Glomerular visceral epithelial cell (primary cell): ENCODE results near the gene ZFP36L2.
A peak's percentile ranks its signal among the peaks of the same experiment; 100 is the strongest.

Source experiments
- DNase-seq: peaks from one replicate; pipeline ENCODE4 v3.0.0-alpha.2; 2016; ENCODE audit errors: extremely low spot score

ZFP36L2 gene, protein sequence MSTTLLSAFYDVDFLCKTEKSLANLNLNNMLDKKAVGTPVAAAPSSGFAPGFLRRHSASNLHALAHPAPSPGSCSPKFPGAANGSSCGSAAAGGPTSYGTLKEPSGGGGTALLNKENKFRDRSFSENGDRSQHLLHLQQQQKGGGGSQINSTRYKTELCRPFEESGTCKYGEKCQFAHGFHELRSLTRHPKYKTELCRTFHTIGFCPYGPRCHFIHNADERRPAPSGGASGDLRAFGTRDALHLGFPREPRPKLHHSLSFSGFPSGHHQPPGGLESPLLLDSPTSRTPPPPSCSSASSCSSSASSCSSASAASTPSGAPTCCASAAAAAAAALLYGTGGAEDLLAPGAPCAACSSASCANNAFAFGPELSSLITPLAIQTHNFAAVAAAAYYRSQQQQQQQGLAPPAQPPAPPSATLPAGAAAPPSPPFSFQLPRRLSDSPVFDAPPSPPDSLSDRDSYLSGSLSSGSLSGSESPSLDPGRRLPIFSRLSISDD

DNA sequence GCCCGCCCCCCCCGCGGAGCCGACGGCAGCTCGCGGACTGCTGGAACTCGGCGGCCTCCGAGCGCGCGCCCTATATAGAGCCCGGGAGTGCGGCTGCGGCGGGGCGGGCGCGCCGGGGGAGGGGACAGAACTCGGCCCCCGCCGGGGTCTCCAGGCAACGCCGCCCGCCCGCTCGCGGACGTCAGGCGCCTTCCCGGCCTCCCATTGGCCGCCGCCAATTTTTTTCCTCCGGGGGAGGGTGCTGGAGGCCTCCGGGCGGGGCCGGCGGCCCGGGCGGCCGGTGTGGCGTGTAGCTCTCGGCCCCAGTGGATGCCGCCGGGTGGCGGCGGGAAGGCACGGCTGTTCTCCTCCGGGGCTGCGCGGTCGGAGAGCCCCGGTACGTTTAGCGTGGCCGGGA is at the start of gene ZFP36L2:
Gene ZFP36L2, minus strand, starts transcription at position 49 of the 397 bp plus-strand sequence. CDS start 291 bp downstream, outside the sequence.
- DNase-seq: peak; percentile 93

GRCh38 chr2:43274721-43275120 is 48.3 kb upstream of the ZFP36L2 start:
- no peak for DNase-seq

DNA sequence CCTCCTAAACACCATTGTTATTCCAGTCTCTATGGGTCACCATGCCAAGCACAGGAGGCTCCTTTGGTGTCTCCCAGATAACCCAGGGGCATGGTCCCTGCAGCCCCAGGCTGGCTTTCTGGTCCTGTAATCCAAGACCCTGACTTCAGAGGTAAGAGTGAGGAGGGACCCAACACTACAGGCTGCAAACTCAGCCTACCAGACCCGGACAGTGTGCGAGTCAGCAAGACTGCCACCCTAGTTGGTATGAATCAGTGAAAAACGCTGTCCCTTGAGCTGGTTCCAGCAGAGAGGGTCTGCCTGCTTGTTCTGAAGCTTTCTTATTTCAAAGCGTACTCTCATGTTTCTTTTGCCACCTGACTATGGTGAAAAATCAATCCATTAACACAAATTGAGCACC is 47.6 kb upstream of the ZFP36L2 start:
- no peak for DNase-seq

DNA sequence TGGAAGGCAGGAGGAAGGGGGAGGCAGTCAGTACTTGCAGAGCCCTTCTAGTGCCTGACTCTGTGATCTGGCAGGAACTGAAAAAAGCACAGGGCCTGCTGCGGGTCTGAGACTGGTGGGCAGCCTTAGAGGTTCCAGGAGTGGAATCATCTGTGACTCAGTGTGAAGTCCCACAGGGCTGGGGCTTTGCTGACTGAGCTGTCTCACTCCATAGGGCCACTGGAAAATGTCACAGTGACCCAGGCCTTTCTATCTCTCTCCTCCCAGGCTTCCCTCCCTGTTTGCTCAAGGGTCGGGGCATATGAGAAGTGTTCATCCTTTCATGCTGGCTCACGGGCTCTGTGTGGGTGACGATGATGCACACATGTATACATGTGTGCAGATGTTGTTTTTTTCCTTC is 47.1 kb upstream of the ZFP36L2 start:
- no peak for DNase-seq

DNA sequence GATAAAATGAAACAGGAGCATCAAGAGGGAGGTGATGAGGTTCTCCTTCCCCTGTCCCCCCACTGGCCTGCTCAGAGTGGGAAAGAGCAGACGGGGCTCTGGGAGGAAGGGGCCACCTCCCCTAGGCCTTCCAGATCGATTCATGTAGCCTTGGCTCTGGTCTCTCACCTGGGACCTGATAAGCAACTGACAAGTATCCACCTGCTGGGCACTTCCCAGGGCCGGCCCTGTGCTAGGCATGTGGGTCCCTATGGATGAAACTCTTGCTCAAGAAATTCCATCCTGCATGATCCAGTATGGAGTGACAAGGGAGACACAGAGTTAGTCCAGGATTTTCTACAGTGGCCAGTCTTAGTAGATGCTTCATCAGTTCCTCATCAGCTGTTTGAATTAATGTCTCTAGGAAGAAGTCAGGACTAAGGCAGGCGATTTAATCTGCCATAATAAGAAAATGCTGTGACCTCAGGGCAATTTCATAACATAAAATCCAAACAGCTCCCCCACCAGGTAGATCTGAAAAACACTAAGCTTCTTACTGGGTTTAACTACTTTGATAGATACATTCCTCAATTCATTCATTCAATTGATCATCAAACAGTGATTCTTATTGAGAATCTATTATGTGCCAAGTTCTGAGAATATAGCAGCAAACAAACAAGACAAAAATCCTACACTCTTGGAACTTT is 44.7 kb upstream of the ZFP36L2 start:
- no peak for DNase-seq

DNA sequence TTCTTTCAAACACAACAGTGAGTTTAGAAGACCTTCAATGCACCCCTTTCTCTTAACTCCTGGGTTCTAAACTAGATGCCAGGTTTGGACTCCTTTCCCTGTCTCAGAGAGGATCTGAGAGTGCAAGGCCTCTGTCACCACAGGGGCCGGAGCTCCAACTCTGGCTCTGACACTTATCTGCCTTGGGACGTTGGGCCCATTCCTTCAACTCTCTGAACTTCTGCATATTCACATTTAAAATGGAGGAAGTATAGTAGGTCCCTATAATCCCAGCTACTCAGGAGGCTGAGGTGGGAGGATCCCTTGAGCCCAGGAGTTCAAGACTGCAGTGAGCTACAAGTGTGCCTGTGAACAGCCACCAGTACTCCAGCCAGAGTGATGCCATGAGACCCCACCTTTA is 44.1 kb upstream of the ZFP36L2 start:
- DNase-seq: no peak

DNA sequence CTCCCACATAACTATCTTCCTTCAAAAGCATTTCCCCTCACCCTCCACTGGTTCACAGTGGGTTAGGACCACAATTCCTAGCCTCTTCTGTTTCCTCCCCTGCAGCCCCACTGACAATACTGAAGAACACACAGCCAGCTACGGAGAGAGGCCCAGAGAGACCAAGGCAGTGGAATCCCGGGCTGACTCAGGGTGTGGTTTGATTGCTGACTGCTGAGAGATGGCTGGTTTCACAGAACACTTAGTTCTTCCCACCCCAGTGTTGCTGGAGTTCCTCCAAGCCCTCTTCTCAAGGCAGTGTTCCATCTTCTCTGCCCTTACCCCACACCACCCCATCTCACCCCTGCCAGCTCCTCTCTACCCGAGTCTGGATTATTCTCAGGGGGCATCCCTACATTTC is 43.3 kb upstream of the ZFP36L2 start:
- peak; percentile 58 for DNase-seq

DNA sequence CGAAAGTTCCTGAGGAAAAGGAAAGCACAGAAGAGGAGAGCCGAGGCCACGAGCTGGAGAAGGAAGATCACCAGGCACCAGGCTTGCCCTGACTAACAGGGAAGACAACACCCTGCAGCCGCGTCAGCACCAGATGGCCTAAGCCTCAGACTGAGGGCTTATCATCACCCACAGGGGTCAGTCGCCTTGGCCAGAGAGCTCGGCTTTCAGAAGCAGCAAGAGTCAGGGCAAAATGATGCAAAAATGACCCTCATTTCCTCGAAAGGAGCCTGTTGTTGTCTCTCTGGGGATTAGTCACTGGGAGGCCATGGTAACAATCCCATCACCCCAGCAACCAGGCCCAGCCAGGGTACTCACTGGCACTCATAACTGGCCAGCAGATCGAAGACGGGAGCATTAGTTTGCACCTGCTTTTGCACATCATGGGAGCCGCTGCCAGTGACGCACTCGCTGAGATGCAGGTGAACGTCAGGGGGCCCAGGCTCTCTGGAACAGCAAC is 42.7 kb upstream of the ZFP36L2 start:
- DNase-seq: peak; percentile 65

- no peak for DNase-seq
Measured at GRCh38 chr2:43268066-43268953, 41.9 kb upstream of the ZFP36L2 start.

- DNase-seq: no peak
Measured at GRCh38 chr2:43267381-43267780, 41.0 kb upstream of the ZFP36L2 start.

- no peak for DNase-seq
Measured at GRCh38 chr2:43266711-43267111, 40.3 kb upstream of the ZFP36L2 start.

- DNase-seq: no peak
Measured at GRCh38 chr2:43265421-43265820, 39.0 kb upstream of the ZFP36L2 start.

DNA sequence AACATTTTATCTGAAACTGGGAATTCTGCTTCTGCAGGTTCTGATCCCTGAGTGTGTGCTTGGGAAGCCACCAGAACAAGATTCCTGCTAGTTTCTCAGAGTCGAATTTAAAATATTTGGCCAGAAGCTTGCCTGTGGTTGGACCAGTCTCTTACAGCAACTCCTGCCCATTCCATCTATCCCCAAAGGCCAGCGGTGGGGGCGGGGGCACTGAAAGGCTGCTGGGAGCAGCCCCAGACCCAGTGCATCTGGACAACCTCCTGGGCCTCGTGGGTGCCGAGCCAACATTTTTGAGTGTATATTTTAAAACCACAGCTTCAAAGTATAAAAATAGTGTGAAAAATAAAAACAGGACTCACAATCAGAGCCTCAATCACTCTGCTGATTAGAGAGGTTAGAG is 38.6 kb upstream of the ZFP36L2 start:
- DNase-seq: no peak

DNA sequence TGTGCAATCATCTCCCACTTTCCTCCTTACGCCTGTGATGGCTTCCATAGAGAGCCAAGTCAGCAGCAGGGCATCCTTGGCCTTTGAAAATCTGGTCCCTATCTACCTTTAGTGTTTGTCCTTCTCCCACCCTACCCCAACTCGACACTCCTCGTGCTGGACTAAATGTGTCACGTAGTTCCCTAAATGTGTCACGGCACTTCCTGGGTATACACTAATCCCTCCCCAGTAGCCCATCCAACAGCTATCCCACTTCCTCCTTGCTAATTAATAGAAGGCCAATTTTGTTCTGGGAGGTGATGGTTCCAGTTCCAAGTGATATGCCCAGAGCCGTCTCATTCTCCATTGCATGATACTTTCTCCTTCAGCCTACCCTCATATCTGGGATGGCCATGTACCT is 36.5 kb upstream of the ZFP36L2 start:
- no peak for DNase-seq

DNA sequence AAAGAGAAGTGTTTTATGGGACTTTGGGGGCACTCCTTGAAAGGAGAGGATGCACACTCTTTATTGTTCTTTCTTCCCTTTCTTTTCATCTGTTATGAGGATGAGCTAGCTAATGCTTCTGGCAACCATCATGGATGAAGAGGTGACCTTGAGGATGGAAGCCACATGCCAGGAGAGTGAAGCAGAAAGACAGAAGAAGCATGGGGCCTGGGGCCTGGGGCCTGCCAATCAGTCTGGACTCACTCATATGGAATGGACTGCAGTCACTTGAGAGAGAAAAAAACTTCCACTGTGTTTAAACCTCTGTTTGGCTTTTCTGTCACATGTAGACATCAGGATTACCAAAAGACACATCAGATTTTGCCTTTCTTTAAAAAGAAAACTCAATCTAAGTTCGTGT is 35.8 kb upstream of the ZFP36L2 start:
- no peak for DNase-seq

DNA sequence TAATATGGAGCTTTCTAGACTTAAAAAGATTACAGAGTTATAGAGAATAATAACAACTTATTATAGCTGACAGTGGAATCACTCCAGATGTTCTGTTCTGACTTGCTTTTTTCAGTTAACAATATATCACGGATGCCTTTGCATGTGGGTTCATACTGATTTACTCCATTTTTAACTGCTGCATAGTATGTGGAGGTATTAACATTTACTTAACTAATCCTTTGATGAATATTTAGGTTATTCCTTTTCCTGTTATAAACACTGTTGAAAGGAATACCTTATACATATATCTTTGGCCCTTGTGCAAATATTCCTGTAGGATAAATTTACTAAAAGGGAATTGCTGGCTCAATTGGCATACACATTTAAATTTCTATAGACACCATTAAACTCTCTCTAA is 33.1 kb upstream of the ZFP36L2 start:
- no peak for DNase-seq

GRCh38 chr2:43258547-43259156 is 32.2 kb upstream of the ZFP36L2 start:
- DNase-seq: no peak

- peak; percentile 35 for DNase-seq
Measured at GRCh38 chr2:43255296-43255910, 29.0 kb upstream of the ZFP36L2 start.

DNA sequence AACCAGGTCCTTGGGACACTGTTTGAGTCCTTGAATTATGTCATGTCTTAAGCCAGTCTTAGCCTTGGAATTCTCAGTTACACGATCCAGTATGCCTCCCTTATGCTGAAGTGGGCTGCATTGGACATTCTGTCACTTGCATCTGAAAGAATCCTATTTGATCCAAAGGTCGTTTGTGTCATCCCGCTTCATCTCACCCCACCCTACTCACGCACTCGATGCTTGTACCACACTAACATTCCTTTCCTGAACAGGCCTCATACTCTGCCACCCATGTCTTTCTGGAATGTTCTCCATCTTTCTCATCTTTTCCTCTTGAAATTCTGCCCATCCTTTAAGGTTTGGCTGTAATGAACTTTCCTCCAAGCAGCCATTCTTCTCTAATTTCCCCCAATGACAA is 27.9 kb upstream of the ZFP36L2 start:
- DNase-seq: no peak

DNA sequence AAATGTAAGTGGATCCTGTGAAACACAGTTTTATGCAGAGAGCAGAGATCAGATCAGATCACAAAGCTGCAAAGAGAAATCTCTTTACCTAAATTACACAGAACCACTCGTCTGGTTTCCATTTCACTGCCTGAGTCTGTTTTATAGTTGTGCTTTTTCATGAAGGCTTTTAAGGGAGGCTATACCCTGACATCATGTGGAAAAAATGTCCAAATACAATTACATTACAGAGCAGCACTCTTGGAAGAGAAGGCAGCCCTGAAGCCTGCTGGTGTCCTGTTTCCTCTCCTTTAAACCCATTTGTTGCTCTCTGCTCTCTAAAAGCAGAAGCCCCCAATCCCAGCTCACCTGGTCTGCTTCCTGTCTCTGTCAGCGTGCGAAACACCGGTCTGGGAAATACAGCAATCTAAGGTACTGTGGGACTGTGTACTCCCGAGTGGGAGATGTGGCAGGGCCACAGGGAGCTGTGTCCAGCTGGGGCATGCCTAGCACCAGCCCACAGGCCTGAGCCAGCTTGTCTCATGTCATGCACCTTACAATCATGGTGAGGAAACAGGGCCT is 24.8 kb upstream of the ZFP36L2 start:
- DNase-seq: peak; percentile 12

- DNase-seq: no peak
Measured at GRCh38 chr2:43250015-43250414, 23.6 kb upstream of the ZFP36L2 start.
